ENCODE data around the gene ZNF451.

The ZNF451 gene

DNA sequence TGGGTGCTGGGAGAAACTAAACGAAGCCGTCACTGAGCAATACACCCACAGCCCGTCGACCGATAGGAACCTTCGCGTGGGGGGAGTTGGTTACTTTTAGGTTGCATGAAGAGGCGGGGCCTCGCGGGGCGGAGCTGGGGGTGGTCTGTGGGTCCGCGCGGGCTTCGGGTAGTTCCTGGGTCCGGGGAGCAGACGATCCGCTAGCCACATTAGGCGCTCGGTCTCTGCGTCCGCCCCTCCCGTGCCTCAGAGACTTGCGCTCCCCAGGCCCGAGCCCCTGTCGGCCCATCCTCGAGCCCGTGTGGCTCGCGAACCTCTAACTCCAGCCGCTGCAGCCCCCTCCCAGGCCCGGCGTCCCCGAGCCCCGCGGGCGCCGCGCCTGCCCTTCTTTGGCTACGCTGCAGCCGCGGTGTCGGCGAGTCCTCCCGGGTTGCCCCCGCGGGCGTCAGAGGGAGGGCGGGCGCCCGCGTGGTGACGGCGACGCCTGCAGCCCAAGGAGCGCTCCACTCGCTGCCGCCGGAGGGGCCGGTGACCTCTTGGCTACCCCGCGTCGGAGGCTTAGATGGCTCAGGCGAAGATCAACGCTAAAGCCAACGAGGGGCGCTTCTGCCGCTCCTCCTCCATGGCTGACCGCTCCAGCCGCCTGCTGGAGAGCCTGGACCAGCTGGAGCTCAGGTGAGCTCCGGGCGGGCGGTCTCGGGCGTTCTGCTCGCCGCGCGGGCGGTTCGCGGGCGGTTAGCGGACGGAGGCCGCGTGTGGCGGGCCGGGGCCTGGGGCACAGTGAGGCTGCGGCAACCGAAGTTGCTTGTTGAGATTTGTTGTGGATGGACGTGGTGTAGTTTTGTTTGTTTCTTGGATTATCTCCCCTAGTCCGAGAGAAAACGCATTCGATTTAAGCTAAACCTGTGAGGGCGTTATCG lies 82.4 kb downstream of the ZNF451 start, which contains the start of gene BAG2:
Gene BAG2, plus strand, starts transcription at position 191 of the 920 bp plus-strand sequence. Its CDS starts 372 bp downstream, at position 563.
- peak within 1 kb of the TSS; percentile 70 for H3K4me3 ChIP-seq (replicated peaks; ENCODE audit: low read depth, low read length)
- TF ChIP-seq, protein P1, sequence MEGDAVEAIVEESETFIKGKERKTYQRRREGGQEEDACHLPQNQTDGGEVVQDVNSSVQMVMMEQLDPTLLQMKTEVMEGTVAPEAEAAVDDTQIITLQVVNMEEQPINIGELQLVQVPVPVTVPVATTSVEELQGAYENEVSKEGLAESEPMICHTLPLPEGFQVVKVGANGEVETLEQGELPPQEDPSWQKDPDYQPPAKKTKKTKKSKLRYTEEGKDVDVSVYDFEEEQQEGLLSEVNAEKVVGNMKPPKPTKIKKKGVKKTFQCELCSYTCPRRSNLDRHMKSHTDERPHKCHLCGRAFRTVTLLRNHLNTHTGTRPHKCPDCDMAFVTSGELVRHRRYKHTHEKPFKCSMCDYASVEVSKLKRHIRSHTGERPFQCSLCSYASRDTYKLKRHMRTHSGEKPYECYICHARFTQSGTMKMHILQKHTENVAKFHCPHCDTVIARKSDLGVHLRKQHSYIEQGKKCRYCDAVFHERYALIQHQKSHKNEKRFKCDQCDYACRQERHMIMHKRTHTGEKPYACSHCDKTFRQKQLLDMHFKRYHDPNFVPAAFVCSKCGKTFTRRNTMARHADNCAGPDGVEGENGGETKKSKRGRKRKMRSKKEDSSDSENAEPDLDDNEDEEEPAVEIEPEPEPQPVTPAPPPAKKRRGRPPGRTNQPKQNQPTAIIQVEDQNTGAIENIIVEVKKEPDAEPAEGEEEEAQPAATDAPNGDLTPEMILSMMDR (IDR thresholded peaks at IDR 0.05; ENCODE audit: low read length, missing control alignments): no peak
- DNase-seq (ENCODE audit: low read depth): peak; percentile 91

DNA sequence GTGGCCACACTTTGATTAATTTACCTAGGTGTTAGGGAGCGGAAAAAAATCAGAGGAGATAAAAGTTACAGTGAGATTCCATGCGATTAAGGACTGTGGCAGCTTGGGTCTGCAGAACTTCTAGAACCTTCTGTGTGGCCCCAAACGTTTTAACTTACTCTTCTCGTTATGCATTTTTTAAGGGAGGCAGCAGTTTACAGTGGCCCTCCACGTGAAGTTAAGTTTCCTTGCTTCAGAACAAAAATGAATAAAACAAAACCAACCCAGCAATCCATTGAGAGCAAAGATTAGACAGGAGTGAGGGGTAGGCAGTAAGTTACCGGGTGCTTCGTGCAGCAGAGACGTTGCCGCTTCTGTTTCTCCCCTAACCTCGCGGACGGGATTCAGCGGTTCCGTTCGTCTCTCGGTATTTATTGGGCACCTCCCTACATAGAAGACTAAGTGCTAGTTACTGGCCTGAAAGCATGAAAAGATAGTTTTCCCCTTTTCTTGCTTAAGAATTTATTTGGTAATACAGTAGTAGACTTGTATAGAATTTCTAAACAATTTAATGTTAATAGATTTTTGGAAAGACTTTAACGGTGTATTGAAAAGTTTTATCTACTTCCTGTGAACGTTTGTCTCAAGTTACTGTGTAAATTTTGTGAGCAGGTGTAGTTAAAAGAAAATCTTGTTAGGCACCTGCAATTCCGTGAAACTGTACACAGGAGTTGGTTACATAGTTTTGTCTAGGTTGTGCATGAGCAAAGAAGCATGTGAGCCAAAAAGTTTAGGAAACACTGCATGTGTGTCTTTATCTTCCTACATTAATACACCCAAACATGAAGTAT lies 83.3 kb downstream of the ZNF451 start:
- peak; percentile 43 for DNase-seq (ENCODE audit: low read depth)
- peak overlapping the region; percentile 70 for H3K4me3 ChIP-seq (replicated peaks; ENCODE audit: low read depth, low read length)
- TF ChIP-seq, protein P1 (IDR thresholded peaks at IDR 0.05; ENCODE audit: low read length, missing control alignments): no peak

DNA sequence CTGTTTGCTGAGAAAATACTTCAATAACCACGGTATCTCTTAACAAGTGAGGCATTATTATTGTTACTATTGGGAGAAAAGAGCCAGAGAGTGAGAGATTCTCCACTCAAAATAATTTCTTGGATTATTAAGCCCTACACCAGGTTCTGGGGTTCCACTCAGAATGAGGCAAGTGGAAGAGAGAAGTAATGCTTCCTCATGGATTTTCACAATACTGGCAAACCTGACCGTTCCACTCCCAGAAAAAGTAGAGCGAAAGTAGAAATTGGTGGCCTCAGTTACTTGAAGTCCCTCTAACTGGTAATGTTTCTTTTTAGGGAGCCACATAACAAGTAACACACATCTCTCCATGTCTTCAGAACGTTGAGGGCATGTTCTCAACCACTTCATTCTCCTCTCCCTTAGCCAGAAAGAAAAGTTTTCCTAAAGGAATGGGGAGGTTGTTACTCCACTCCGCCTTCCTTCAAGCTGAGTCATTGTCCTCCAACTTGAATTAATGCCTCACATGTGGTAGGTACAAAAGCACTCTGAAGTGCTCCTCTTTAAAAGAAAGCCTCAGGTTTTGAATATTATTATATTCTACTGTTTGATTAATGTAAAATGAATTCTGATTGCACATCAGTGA lies 84.0 kb downstream of the ZNF451 start:
- DNase-seq (ENCODE audit: low read depth): peak; percentile 80
- TF ChIP-seq, protein P1 (IDR thresholded peaks at IDR 0.05; ENCODE audit: low read length, missing control alignments): no peak
- peak overlapping the region; percentile 70 for H3K4me3 ChIP-seq (replicated peaks; ENCODE audit: low read depth, low read length)

- TF ChIP-seq, protein P1 (IDR thresholded peaks at IDR 0.05; ENCODE audit: low read length, missing control alignments): no peak
- peak overlapping the region; percentile 70 for H3K4me3 ChIP-seq (replicated peaks; ENCODE audit: low read depth, low read length)
- no peak for DNase-seq (ENCODE audit: low read depth)
Measured at GRCh38 chr6:57174511-57174907, 84.5 kb downstream of the ZNF451 start.

DNA sequence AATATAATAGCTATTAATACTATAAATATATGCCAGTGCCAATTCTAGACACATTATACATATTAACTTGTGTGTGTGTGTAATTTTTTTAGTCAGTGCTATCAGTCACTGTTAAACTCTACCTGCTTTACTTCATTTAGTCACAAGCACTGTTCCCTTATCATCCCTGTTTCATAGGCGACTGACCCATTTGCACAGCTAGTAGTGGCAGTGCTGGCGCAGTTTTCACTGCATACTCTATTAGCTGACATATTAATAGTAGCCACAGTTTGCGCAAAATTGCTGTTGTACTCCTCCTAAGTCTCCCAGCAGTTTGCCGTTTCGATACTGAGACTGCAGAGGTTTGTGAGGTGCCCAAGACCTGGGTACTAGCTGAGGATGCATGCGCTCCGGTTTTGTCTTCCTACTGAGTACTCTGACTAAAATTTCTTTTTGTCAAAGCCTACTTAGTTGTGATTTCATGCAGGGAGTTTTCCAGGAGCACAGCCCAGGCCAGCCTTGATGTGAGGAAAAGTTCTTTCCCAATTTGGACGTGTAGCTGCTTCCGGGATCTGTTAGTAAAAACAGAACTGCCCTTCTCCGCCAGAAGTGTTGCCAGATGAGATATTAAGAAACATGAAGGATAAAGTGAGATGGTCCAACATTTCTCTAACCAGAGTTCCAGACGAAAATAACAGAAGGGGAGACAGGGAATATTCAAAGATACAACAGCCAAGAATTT lies 87.7 kb downstream of the ZNF451 start:
- peak; percentile 74 for DNase-seq (ENCODE audit: low read depth)
- TF ChIP-seq, protein P1 (IDR thresholded peaks at IDR 0.05; ENCODE audit: low read length, missing control alignments): no peak
- peak overlapping the region; percentile 30 for H3K4me3 ChIP-seq (replicated peaks; ENCODE audit: low read depth, low read length)

DNA sequence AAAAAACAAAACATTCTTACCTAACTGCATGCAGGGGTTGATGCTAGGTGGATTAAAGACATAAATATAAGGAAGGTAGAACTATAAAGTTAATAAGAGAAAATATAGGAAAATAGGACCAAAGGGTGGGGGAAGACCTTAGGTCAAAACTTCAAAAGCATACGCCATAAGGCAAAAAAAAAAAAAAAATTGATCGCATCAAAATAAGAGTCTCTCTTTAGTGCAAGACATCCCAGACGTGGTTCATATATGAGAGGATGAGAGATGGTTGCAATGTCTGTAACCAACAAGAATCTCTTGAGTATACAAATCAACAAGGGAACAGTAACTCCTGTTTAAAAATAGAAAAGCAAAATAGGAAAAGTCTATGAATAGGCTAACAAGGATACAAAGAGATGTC lies 90.6 kb downstream of the ZNF451 start:
- H3K4me3 ChIP-seq (replicated peaks; ENCODE audit: low read depth, low read length): no peak overlapping the region
- no peak for DNase-seq (ENCODE audit: low read depth)
- TF ChIP-seq, protein P1 (IDR thresholded peaks at IDR 0.05; ENCODE audit: low read length, missing control alignments): no peak
